ENCODE measurements around the gene SYNJ2.

Gene SYNJ2

GRCh38 chr6:158030380-158031300 lies 49.0 kb downstream of the SYNJ2 start:
- no peak for DNase-seq

GRCh38 chr6:158031381-158032353 lies 50.0 kb downstream of the SYNJ2 start:
- no peak for DNase-seq

GRCh38 chr6:158032354-158032733 lies 50.7 kb downstream of the SYNJ2 start:
- no peak for DNase-seq

GRCh38 chr6:158033077-158033750 lies 51.6 kb downstream of the SYNJ2 start:
- DNase-seq = no peak

- DNase-seq = no peak
These were observed 52.4 kb downstream of the SYNJ2 start for GRCh38 chr6:158033751-158034702.

GRCh38 chr6:158036261-158036660 lies 54.6 kb downstream of the SYNJ2 start:
- no peak for DNase-seq

- DNase-seq = no peak
These were observed 55.4 kb downstream of the SYNJ2 start for GRCh38 chr6:158037021-158037420.

- DNase-seq = no peak
These were observed 56.1 kb downstream of the SYNJ2 start for GRCh38 chr6:158037771-158038170.

- DNase-seq = no peak
These were observed 56.9 kb downstream of the SYNJ2 start for GRCh38 chr6:158038291-158039177.

- DNase-seq = no peak
These were observed 57.5 kb downstream of the SYNJ2 start for GRCh38 chr6:158039178-158039557.

GRCh38 chr6:158039571-158040050 lies 57.9 kb downstream of the SYNJ2 start:
- no peak for DNase-seq

- DNase-seq = no peak
These were observed 58.6 kb downstream of the SYNJ2 start for GRCh38 chr6:158040051-158040803.

GRCh38 chr6:158040804-158041347 lies 59.2 kb downstream of the SYNJ2 start:
- DNase-seq = no peak

- DNase-seq = no peak
These were observed 59.7 kb downstream of the SYNJ2 start for GRCh38 chr6:158041370-158041769.

GRCh38 chr6:158041788-158042187 lies 60.1 kb downstream of the SYNJ2 start:
- DNase-seq = no peak

GRCh38 chr6:158042245-158042798 lies 60.7 kb downstream of the SYNJ2 start:
- DNase-seq = no peak

- DNase-seq = no peak
These were observed 61.3 kb downstream of the SYNJ2 start for GRCh38 chr6:158043008-158043407.

GRCh38 chr6:158043586-158044524 lies 62.2 kb downstream of the SYNJ2 start:
- no peak for DNase-seq

Measured in NCI-H524 treated with DMSO at 0.1 percent for 48 hours (cell line).